ENCODE measurements around the gene GNG8. TPM values are rescaled to one million over a fixed set of nuclear protein-coding genes. Genes with fewer than 3 reads are reported as not detected.
A peak's percentile ranks its signal among the peaks of the same experiment; 100 is the strongest.

Gene GNG8
- total and polyA plus RNA-seq, 10 of the 15 experiments (the other 5 are each of a cell fraction or from before 2014, with no cell fraction given): 1.2 to 6.6 (median 2.7) TPM; not detected in 6

DNA sequence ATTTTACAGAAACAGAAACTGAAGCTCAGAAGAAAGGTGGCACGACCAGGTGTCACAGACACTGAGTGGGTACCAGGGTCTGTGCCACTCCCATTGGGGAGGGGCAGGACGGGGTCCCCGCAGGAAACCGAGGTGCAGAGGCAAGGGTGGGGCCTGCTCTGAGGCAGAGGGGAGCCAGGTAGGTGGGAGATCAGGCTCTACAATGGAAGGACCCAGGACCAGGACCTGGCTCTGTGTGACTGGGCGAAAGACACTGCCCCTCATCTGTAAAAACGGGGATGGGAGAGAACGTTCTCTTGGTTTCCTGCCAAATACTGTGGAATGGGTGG is 13.9 kb downstream of the GNG8 start:
- BruUV-seq (replicated peaks): no TSS peak
- in situ Hi-C loops (cut with MboI): no loop called here

More for the DNA sequence above, 13.9 kb downstream of the GNG8 start:
- ChIA-PET CTCF (interaction anchor here (1.1 to 13.7 kb wide), 8 partner anchors 9 to 118 kb away, joined by 3 to 434 read pairs (median 6); partner anchors contain the start of genes CALM3 and DACT3), POLR2A (interaction anchor here (0.9 to 7.7 kb wide), 4 partner anchors 9 to 38 kb away, joined by 3 to 72 read pairs (median 8); partner anchors contain the start of gene CALM3), RAD21 (ENCODE audit: unreplicated experiment) (interaction anchor here (1.4 to 1.7 kb wide), 2 partner anchors 10 to 39 kb away, joined by 6 to 12 read pairs; partner anchors contain the start of gene DACT3), SMC1A (ENCODE audit: uncharacterized antibody, unreplicated experiment) (interaction anchor here (0.9 to 17.6 kb wide), 6 partner anchors 7 to 40 kb away, joined by 3 to 286 read pairs (median 5); partner anchors contain the start of gene DACT3)
- ATAC-seq: no peak
- no peak for FAIRE-seq
- no peak for TF ChIP-seq CEBPB (IDR thresholded peaks at IDR 0.05; ENCODE audit: borderline replicate concordance in 1 of 2, low read depth in 2 of 2, low read length in 2 of 2)
- TF ChIP-seq ZNF384 (IDR thresholded peaks at IDR 0.05; ENCODE audit: borderline replicate concordance, low read depth, low read length): no peak
- TF ChIP-seq, protein P1, sequence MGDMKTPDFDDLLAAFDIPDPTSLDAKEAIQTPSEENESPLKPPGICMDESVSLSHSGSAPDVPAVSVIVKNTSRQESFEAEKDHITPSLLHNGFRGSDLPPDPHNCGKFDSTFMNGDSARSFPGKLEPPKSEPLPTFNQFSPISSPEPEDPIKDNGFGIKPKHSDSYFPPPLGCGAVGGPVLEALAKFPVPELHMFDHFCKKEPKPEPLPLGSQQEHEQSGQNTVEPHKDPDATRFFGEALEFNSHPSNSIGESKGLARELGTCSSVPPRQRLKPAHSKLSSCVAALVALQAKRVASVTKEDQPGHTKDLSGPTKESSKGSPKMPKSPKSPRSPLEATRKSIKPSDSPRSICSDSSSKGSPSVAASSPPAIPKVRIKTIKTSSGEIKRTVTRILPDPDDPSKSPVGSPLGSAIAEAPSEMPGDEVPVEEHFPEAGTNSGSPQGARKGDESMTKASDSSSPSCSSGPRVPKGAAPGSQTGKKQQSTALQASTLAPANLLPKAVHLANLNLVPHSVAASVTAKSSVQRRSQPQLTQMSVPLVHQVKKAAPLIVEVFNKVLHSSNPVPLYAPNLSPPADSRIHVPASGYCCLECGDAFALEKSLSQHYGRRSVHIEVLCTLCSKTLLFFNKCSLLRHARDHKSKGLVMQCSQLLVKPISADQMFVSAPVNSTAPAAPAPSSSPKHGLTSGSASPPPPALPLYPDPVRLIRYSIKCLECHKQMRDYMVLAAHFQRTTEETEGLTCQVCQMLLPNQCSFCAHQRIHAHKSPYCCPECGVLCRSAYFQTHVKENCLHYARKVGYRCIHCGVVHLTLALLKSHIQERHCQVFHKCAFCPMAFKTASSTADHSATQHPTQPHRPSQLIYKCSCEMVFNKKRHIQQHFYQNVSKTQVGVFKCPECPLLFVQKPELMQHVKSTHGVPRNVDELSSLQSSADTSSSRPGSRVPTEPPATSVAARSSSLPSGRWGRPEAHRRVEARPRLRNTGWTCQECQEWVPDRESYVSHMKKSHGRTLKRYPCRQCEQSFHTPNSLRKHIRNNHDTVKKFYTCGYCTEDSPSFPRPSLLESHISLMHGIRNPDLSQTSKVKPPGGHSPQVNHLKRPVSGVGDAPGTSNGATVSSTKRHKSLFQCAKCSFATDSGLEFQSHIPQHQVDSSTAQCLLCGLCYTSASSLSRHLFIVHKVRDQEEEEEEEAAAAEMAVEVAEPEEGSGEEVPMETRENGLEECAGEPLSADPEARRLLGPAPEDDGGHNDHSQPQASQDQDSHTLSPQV (IDR thresholded peaks at IDR 0.05): no peak
- TF ChIP-seq RB1 (IDR thresholded peaks at IDR 0.05; ENCODE audit: borderline replicate concordance): no peak
- intact Hi-C loops (cut with micrococcal nuclease; ENCODE audit: unreplicated experiment): no loop called here
- peak overlapping the region; percentile 46 for H3K27ac ChIP-seq (ENCODE audit: control insufficient read depth, insufficient read depth)
- no peaks in the 10 kb centered on the region for H3K27me3 ChIP-seq (replicated peaks in 1 of 2; ENCODE audit: control insufficient read depth in 2 of 2, insufficient read depth in 2 of 2, low read length in 1 of 2)
- 44% methylated on average over 7 of the region's 7 CpGs for WGBS (ENCODE audit: insufficient coverage, insufficient replicate concordance, low lambda C conversion rate, missing lambda C conversion rate)
- H3K9ac ChIP-seq (ENCODE audit: control insufficient read depth, insufficient read depth, low read length): peak overlapping the region; percentile 40; the same call in 1 of the 2 replicates
- H3K9me3 ChIP-seq (replicated peaks; ENCODE audit: control insufficient read depth, insufficient read depth, low read length): no peaks in the 10 kb centered on the region
- peaks cover 54% of the 10 kb centered on the region for H3K4me1 ChIP-seq (ENCODE audit: control insufficient read depth, insufficient read depth, low read length)
- H3K4me2 ChIP-seq (ENCODE audit: control insufficient read depth, insufficient read depth): peak overlapping the region; percentile 81
- H4K20me1 ChIP-seq (ENCODE audit: control insufficient read depth, insufficient read depth): no peaks in the 10 kb centered on the region
- DNase-seq (ENCODE audit: low read depth, low spot score): no peak
- peak overlapping the region; percentile 53 for H3K4me3 ChIP-seq
- no peak overlapping the region for H2AFZ ChIP-seq (ENCODE audit: control insufficient read depth, low read depth, low read length)
- no peaks in the 10 kb centered on the region for H3K36me3 ChIP-seq (ENCODE audit: control insufficient read depth in 2 of 2, insufficient read depth in 2 of 2, low read length in 1 of 2)
- peaks cover 32% of the 10 kb centered on the region for H3K79me2 ChIP-seq (ENCODE audit: control insufficient read depth, insufficient read depth, low read length)
